Smooth muscle cell (in vitro differentiated cells): ENCODE results near the gene DYTN. TPM values are rescaled to one million over a fixed set of nuclear protein-coding genes. Genes with fewer than 3 reads are reported as not detected.

ENCODE experiments used
- DNase-seq: peaks from one replicate; lab custom pipeline; 2025; ENCODE audit not compliant: unreplicated experiment; lab: John Stamatoyannopoulos, UW
- H2AFZ ChIP-seq: fragments of 200-600 bp; sonication (generic); 2 replicates; pipeline ENCODE4 v1.6.0; 2016; ENCODE audit warnings: antibody characterized with exemption, low read depth, mild to moderate bottlenecking
- H3F3A ChIP-seq: fragments of 200-600 bp; sonication (generic); 2 replicates; pipeline ENCODE4 v1.6.0; 2017; ENCODE audit warnings: antibody characterized with exemption, low read depth
- H3K27ac ChIP-seq: fragments of 200-600 bp; sonication (generic); 2 replicates; pipeline ENCODE4 v1.5.1; 2016; ENCODE audit warnings: low read depth, mild to moderate bottlenecking
- H3K27me3 ChIP-seq: fragments of 200-600 bp; sonication (generic); 2 replicates; pipeline ENCODE4 v1.6.1; 2016; ENCODE audit warnings: low read depth, mild to moderate bottlenecking
- H3K36me3 ChIP-seq: fragments of 200-600 bp; sonication (generic); 2 replicates; pipeline ENCODE4 v1.5.1; 2016; ENCODE audit warnings: low read depth
- H3K4me1 ChIP-seq: fragments of 200-600 bp; sonication (generic); 2 replicates; pipeline ENCODE4 v1.5.1; 2016; ENCODE audit warnings: low read depth
- H3K4me2 ChIP-seq: fragments of 200-600 bp; sonication (generic); 2 replicates; pipeline ENCODE4 v1.6.0; 2016; ENCODE audit warnings: mild to moderate bottlenecking
- H3K4me3 ChIP-seq: fragments of 200-600 bp; sonication (generic); 2 replicates; pipeline ENCODE4 v1.5.1; 2016; ENCODE audit warnings: mild to moderate bottlenecking
- H3K79me2 ChIP-seq: fragments of 200-600 bp; sonication (generic); 2 replicates; pipeline ENCODE4 v1.6.0; 2016; ENCODE audit warnings: low read depth, mild to moderate bottlenecking
- H3K9ac ChIP-seq: fragments of 200-600 bp; sonication (generic); 2 replicates; pipeline ENCODE4 v1.6.0; 2016; ENCODE audit warnings: low read depth
- H3K9me3 ChIP-seq: fragments of 200-600 bp; sonication (generic); replicated peaks from 2 replicates; pipeline ENCODE4 v1.5.1; 2016; ENCODE audit warnings: low read depth
- H4K20me1 ChIP-seq: fragments of 200-600 bp; sonication (generic); 2 replicates; pipeline ENCODE4 v1.6.0; 2016; ENCODE audit warnings: low read depth
- CTCF ChIP-seq: fragments of 200-600 bp; sonication (generic); IDR thresholded peaks from 2 replicates; pipeline ENCODE4 v1.5.1; 2017; ENCODE audit warnings: borderline replicate concordance, mild to moderate bottlenecking, antibody characterized with exemption; ENCODE audit not compliant: insufficient read depth, poor library complexity, severe bottlenecking
- WGBS: methylation state at CpG from one replicate; pipeline ENCODE4 v1.1.7; 2016; ENCODE audit warnings: low lambda C conversion rate; 5-methylcytosine and 5-hydroxymethylcytosine counted together
- polyA plus RNA-seq: library from polyadenylated mRNA; unstranded; fragments of >200 nt; fragmentation: Nextera tagmentation; extraction: Ambion mirVana; gene quantifications from 2 replicates; pipeline ENCODE4 v1.2.1, GENCODE V29; 2016
- total RNA-seq: library from RNA; depleted of rRNA; stranded (reverse); fragments of >200 nt; gene quantifications from 2 replicates; pipeline ENCODE4 v1.2.3, GENCODE V29; 2014

The DYTN gene
- total and polyA plus RNA-seq, 2 experiments from 2014 or later: not detected

- Histone ChIP-seq H3K4me3 (no peak overlapping the region), H3K4me1 (no peaks in the 10 kb centered on the region), H2AFZ (no peak overlapping the region), H3F3A (no peaks in the 10 kb centered on the region), H3K79me2 (no peaks in the 10 kb centered on the region), H3K4me2 (no peak overlapping the region), H3K27me3 (peaks cover 18% of the 10 kb centered on the region), H3K9me3 (no peaks in the 10 kb centered on the region), H3K27ac (no peak overlapping the region), H3K36me3 (no peaks in the 10 kb centered on the region), H4K20me1 (no peaks in the 10 kb centered on the region), H3K9ac (no peak overlapping the region)
- 68% methylated on average over 8 of the region's 8 CpGs for WGBS
- TF ChIP-seq CTCF: no peak
- DNase-seq: no peak
Measured at GRCh38 chr2:206700156-206700555, 18.0 kb downstream of the DYTN start.

DNA sequence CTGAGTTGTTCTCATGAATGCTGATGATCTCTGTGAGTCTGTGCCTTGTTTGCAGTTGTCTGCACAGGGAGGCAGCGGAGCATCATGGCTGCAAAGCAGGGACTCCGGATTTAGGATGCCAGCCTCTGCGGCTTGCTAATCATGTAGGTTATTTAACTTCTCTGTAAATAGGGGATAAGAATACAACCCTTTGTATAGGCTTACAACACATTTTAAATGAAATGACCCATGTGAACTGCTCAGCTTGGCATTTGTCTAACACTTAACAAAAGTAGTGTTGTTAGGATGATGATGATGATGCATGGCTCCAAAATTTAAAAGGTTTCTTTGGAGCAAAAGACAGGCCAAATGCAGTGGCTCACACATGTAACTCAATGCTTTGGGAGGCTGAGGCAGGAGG, 19.4 kb downstream of the DYTN start:
- Histone ChIP-seq H2AFZ (no peak overlapping the region), H3K27ac (no peak overlapping the region), H3K9ac (no peak overlapping the region), H3K4me2 (no peak overlapping the region), H3K4me3 (no peak overlapping the region), H3K36me3 (no peaks in the 10 kb centered on the region), H3K79me2 (no peaks in the 10 kb centered on the region), H3K4me1 (no peaks in the 10 kb centered on the region), H3F3A (no peaks in the 10 kb centered on the region), H4K20me1 (no peaks in the 10 kb centered on the region), H3K9me3 (no peaks in the 10 kb centered on the region), H3K27me3 (peaks cover 18% of the 10 kb centered on the region)
- 61% methylated on average over 3 of the region's 3 CpGs for WGBS
- TF ChIP-seq CTCF: no peak
- no peak for DNase-seq

DNA sequence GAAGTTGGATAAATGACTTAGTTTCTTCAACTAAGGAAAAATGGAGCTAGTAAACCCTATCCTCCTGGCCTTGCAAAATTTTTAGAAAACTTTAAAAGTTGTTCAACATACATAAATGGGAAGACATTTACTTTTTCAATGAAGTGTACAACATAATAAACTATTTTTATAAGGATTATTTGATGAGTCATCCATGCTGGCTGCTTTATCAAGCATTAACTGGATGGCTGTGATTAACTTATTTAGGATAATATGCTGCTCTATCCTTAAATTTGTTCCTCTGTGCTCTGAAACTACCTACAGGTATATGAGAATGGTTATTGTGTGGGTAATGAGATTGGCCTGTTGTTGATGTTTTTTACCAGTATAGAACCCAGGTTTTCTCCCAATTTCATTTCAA, 21.3 kb downstream of the DYTN start:
- Histone ChIP-seq H3K4me1 (no peaks in the 10 kb centered on the region), H3K27ac (no peak overlapping the region), H3K4me3 (no peak overlapping the region), H3K9ac (no peak overlapping the region), H3F3A (no peaks in the 10 kb centered on the region), H2AFZ (no peak overlapping the region), H3K9me3 (no peaks in the 10 kb centered on the region), H3K4me2 (no peak overlapping the region), H3K36me3 (no peaks in the 10 kb centered on the region), H4K20me1 (no peaks in the 10 kb centered on the region), H3K79me2 (no peaks in the 10 kb centered on the region), H3K27me3 (peaks cover 18% of the 10 kb centered on the region)
- no peak for DNase-seq
- no peak for TF ChIP-seq CTCF

DNA sequence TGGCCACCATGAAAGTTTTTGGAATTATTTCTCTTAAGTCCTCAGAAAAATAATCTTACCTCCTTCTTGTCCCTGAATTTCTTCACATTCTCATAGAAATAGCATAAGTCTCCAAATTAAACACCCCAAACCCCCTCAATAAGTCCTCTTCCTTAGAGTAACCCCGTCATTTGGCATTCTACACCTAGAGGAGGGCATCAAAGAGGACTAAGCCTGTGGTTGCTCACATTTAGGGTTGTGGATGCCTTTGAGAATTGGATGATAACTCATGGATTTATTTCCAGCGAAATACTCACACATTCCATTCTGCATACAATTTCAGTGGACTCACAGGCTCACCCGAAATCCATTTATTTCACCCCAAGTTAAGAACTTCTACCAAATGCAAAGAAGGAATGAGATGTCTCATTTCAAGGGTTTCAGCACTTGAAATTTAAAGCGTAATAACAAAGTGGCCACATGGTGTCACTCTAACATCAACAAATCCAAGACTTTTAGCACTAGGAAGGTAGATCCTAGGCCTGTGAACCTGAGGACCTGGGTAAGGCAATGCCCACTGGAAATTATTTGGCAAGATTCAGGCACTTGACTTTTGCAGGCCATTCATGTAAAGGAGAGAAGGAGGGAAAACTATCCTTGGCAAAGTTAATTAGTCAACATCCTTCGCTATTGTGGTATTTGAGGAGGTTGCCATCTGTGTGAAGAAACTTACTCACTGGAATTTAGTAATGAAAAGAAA, 24.6 kb downstream of the DYTN start:
- no peaks in the 10 kb centered on the region for H3K79me2 ChIP-seq
- H3K27ac ChIP-seq: no peak overlapping the region
- H3K9ac ChIP-seq: no peak overlapping the region
- 21% methylated on average over 5 of the region's 5 CpGs for WGBS
- H3K4me1 ChIP-seq: no peaks in the 10 kb centered on the region
- no peaks in the 10 kb centered on the region for H3F3A ChIP-seq
- no peaks in the 10 kb centered on the region for H3K36me3 ChIP-seq
- no peaks in the 10 kb centered on the region for H4K20me1 ChIP-seq
- H3K9me3 ChIP-seq: no peaks in the 10 kb centered on the region
- no peak overlapping the region for H2AFZ ChIP-seq
- TF ChIP-seq CTCF: peak; percentile 65
- H3K4me2 ChIP-seq: no peak overlapping the region
- H3K4me3 ChIP-seq: no peak overlapping the region
- H3K27me3 ChIP-seq: peaks cover 5% of the 10 kb centered on the region
- DNase-seq: no peak
